ENCODE data around the gene ACSM4.
A peak's percentile ranks its signal among the peaks of the same experiment; 100 is the strongest.

ACSM4 gene

DNA sequence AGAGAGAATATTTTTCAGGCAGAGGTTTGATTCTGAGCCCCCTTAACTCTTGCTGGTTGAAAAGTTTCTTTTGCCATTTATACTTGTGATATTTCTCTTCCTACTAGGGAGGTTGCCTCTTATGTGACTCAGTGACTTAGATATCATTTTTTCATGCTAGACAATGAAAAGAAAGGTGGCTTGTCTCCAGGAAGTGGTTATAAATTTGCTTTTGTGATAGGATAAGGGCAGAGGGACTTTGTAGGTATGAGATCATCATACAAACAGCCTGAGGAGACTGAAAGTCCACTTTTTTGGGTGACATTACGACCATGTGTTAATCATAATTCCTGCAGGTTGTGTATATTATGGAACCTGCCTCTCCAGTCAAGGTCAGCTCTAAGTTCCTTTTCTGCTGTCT, 35.8 kb downstream of the ACSM4 start:
- no peak for DNase-seq

DNA sequence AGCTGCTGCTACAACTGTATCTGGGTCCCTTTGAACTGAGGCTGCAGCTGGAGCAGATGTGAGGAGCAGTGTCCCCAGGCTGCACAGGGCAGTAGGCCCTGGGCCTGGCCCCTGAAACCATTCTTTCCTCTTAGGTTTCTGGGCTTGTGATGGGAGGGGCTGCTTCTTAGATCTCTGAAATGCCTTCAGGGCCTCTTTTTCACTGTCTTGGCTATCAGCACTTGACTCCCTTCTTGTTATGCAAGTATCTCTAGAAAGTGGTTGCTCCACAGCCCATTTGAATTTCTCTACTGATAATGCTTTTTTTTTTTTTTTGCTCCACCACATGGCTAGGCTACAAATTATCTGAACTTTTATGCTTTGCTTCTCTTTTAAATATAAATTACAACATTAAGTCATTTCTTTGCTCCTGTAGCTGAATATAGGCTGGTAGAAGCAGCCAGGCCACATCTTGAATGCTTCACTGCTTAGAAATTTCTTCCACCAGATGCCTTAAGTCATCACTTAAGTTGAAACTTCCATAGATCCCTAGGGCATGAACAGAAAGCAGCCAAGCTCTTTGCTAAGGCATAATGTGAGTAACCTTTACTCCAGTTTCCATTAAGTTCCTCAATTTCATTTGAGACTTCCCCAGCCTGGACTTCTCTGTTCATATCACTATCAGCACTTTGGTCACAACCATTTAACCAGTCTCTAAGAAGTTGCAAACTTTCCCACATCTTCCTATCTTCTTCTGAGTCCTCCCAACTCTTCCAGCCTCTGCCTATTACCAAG, 41.1 kb downstream of the ACSM4 start:
- DNase-seq: peak; percentile 56 to 86 (median 74)

DNA sequence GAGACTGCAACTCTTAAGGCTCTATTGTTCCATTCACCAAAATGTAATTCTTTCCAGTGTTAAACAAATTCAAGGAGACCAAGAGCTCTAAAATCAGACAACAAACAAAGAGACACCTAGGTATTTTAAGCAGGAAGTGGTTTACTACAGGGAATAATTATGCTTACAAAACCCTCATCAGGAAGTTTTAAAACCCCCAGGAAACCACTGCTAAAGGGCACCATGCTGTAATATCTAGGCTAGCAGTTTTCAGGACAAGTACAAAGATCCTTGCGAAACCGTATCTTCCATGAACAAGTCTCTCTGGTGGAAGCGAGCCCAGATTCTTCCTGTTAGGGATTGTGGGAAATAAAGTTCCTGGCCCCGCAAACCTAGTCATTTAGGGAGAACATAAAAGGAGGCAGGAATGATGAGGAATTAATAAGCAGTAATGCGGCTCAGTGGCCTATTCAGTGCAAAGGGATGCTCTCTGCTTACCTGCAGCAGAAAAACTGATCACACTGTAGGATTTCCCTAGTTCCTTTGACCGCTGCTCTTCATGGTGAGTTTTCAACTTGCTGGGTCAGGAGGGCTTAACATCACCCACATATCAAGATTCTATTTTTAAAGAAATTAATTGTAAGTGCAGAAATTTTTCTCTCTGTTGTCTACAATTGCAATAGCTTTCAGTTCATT, 42.8 kb downstream of the ACSM4 start:
- DNase-seq: peak in 3 of 4 experiments; percentile 17 to 59 (median 37)

DNA sequence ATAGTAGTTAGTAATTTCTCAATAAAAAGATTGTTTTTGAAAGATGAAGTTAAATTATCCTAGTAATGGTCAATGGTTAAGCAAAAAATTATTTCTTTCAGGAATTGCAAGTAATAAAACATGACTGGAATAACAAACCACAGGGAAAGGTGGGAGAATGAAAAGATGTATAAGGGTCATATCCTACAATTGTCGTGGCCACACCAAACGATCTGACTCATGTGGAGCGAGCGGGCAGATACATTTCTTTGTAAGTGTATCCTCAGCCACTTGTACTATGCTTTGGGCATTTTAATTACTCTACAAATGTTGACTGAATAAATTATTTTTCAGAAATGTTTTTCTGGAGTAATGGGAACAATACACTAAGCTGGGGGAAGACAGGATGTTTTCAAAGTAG, 45.5 kb downstream of the ACSM4 start:
- DNase-seq: no peak

DNA sequence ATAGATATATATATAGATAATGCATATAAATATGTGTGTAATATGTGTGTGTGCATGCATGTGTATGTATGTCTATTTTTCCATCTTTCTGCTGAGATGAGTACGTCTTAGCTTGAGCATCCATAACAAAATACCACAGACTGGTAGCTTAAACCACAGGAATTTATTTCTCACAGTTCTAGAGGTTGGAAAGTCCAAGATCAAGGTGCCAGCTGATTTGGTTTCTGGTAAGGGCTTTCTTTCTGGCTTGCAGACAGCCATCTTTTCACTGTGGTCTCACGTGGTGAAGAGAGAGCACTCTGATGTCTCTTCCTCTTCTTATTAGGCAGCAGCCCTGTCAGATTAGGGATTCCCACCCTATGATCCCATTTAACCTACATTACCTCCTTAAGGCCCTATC, 47.3 kb downstream of the ACSM4 start:
- DNase-seq: no peak

DNA sequence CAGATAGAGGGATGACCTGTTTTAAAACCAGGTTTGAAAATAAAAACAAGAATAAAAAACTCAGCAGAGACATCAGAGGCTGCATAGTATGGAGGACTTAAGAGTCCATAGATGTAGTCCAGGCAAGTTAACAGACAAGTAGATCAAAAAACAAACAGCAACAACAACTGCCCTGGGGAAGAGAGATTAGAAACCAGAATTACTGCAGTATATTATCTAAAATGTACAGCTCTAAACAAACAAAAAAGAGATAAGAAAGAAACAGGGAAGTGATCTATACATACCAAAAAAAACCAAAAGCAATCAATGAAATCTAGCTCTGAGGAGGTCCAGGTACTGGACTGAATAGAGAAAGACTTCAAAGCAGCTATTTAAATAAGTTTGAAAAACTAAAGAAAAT, 48.8 kb downstream of the ACSM4 start:
- no peak for DNase-seq

DNA sequence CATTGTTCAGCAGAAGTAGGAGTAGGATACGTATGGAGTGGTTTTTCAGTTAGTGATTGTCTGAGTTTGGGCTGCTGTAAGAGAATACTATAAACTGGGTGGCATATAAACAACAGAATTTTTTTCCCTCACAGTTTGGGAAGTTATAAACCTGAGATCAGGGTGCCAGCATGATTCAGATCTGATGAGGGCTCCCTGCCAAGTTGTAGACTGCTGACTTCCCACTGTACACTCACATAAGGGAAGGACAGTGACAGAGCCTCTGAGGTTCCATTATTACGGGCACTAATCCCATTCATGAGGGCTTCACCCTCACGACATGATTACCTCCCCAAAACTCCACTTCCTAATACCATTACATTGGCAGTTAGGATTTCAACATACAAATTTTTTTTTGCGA, 50.7 kb downstream of the ACSM4 start:
- peak in 3 of 4 experiments; percentile 7 to 14 (median 8) for DNase-seq

DNA sequence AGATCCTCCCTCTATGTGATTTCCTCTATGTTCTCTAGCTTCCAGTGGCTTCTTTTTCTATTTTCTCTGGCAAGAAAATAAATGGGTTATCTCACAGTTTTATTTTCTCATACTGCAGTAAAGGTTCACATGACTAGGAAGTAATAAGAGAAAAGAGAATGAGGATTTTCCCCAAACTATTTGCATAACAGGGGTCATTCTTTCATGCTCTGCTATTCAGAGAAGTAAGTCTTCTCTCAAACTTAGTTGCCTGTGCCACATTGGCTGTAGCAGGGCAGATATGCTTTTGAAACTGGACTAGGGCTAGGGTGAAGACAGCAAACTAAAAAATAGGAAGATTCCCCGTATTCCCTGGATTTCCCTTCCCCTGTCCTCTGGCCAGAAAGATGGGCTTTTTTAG, 57.4 kb downstream of the ACSM4 start:
- no peak for DNase-seq

DNA sequence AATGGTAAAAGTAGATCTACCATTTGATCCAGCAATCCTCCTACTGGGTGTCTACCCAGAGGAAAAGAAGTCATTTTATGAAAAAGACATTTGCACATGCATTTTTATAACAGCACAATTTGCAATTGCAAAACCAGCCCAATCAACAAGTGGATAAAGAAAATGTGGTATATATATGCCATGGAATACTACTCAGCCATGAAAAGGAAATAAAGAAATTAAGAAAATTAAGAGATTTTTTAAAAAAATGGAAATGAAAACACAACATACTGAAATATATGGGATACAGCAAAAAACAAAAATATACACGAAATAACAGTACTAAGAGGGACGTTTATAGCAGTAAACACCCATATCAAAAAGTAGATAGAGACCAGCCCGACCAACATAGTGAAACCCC, 58.9 kb downstream of the ACSM4 start:
- DNase-seq: no peak

DNA sequence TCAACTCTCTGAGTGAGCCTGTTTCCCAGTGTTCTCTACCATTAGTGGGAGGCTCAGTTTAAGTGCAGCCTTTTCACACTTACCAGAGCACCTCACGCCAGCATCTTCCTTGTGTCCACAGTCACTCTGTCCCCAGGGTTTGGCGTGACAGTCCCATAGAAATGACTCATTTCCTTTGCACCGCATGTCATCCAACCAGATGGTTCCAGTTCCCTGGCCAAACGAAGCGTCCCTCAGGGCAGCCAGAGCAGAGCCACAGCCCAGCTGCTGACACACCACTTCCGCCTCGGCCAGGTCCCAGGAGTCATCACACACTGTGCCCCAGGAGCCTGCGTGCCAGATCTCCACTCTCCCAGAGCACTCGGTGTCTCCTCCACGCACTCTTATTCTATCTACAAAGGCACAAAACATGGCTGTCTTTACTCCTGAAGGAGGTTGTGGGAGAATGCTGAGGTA, 65.4 kb downstream of the ACSM4 start:
- peak in 3 of 4 experiments; percentile 29 to 35 (median 32) for DNase-seq

DNA sequence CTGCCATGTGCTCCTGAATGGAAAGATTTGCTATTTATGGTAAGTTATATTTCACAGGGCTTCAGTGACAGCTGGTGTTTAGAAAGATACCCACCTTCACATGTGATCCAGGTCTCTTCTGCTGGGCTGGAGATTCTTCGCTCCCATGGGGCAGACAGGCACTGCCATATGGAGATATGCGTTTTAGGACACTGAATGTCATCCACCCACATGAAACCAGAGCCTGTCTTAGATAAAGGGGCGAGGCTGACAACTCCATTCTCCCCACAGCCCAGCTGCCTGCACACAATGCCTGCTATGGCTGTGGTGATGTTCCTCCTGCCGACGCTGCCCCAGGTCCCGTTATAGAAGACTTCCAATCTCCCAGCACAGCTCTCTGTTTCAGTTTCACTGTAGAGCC, 69.4 kb downstream of the ACSM4 start:
- DNase-seq: no peak

DNA sequence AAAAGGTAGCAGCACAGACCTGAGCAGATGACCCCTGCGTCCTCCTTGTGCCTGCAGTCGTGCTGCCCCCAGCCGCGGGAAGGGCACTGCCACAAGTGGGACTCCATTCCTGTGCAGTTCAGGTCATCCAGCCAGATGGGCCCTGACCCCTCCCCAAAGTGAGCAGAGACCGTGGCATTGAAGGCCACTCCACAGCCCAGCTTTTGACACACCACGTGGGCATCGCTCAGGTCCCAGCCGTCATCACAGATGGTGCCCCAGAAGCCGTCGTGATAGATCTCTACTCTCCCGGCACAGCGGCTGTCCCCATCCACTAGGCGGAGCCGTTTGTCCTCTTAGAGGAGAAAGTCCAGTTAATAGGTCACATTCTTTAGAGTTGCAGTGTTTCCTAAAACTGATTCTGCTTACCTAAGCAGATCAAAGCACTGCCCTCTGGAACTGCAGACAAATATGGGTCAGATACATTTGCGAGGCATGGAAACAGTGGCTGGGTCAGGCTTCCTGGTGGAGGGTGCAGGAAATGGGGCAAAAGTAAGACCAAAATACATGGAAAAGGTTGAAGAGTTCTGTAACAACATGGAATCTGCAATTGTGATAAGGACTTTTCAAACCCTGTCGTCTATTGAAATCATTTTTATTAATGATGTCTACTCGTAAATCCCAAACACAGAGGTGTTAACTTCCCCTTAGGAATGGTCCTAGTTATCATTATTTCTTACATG, 70.7 kb downstream of the ACSM4 start:
- peak; percentile 67 to 77 (median 72) for DNase-seq

DNA sequence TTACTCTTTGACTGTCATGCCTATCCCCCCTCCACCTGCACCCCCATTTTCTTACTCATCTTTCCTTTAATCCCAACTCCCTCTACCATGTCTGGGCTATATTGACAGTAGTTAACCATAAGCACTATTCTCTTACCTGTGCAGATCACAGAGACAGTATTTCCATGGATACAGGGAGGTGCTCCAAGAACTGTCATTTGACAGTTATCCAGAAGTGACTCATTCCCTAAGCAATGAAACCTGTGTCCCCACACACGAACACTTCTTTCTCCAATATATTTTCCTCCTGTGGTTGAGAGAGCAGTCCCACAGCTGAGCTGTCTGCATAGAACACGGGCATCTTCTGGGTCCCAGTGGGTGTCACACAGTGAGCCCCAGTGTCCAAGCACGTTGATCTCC, 71.3 kb downstream of the ACSM4 start:
- DNase-seq: no peak

DNA sequence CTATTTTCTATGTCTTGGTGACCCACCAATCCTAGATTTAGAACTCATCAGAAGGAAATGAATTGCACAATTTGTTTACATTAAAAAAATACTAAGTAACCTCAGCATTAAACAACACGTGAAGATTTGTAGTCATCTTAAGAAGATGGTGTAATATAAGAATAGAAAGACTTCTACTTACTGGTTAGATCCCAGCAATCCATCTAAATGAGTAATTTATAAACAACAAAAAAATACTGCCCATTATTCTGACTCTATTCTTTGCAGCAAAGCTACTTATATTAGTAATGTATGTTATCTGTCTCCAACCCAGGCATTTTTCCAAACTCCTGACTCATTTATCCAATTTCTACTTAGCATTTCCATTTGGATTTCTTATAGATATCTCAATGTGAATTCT, 72.3 kb downstream of the ACSM4 start:
- DNase-seq: no peak
